Measurements from ENCODE around the gene SLC1A5.
A peak's percentile ranks its signal among the peaks of the same experiment; 100 is the strongest.
"Not testable (repeated sequence)": the region's sequence is repeated elsewhere in the genome, so short reads cannot be mapped to it uniquely, and the experiment has no call there.

The SLC1A5 gene

DNA sequence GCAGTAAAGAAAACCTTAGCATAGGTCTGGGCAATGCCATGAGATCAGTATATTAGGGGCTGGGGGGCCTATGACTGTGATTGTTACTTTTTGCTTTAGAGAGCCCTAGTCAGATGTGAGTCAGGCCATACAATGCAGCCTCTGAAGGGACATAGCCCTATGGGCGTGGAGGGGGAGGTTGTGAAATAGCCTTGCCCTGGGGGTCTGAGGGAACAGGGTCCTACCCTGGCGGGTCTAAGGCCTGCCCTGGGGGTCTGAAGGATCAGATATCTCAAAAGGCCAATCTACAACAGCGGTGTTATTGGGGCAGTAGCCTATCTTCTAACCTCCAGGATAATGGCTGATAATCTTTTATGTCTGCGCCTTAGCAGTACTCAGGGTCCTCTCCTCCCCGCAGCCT, 13.8 kb upstream of the SLC1A5 start:
- DNase-seq (ENCODE audit: low spot score) (no peak), FAIRE-seq (no peak)

GRCh38 chr19:46798713-46799112, 10.3 kb upstream of the SLC1A5 start:
- DNase-seq (ENCODE audit: low spot score) (no peak), FAIRE-seq (no peak)

DNA sequence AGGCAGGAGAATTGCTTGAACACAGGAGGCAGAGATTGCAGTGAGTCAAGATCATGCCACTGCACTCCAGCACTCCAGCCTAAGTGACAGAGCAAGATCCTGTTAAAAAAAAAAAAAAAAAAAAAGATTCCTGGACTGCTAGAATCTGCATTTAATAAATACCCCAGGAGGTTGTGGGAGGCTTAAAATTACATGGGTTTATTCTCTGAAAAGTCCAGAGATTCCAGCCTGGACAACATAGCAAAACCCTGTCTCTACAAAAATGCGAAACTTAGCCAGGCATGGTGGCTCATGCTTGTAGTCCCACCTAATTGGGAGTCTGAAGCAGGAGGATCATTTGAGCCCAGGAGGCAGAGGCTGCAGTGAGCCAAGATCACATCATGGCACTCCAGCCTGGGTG, 9.5 kb upstream of the SLC1A5 start:
- no peak for FAIRE-seq
- DNase-seq (ENCODE audit: low spot score) = no peak

DNA sequence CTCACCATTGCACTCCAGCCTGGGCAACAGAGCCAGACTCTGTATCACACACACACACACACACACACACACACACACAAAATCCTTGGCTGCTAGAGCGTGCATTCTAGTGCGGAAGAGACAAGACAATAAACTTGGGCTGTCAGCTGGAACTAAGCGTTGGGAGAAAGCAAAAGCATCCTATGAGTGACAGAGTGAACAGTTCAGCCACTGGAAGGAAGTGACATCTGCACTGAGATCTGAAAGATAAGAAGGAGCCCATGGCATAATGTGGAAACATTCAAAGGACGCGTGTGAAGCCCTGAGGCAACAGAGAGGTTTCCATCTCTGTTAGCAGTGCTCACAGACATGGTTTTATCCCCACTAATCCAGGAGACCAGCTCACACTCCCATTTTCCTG, 3.5 kb upstream of the SLC1A5 start:
- FAIRE-seq (no peak), DNase-seq (ENCODE audit: low spot score) (peak; percentile 42)

DNA sequence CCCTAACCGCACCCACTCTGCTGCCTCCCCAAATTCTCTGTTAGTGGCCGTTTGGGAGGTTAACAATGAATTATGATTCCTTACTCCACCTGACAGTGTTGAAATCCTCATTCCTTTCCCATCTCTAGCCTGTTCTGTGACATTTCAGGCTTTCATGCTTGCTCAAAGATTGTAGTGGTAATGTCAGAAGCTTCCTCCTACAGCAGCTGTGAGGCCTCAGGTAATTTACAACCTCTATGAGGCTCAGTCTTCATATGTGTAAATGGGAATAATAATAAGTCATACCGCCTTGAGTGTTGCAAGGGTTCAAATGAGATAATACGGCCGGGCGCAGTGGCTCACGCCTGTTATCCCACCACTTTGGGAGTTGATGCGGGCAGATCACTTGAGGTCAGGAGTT, 977 bp upstream of the SLC1A5 start:
- DNase-seq (ENCODE audit: low spot score) (no peak), FAIRE-seq (no peak)

GRCh38 chr19:46788968-46789338, 559 bp upstream of the SLC1A5 start:
- FAIRE-seq (no peak), DNase-seq (ENCODE audit: low spot score) (no peak)

DNA sequence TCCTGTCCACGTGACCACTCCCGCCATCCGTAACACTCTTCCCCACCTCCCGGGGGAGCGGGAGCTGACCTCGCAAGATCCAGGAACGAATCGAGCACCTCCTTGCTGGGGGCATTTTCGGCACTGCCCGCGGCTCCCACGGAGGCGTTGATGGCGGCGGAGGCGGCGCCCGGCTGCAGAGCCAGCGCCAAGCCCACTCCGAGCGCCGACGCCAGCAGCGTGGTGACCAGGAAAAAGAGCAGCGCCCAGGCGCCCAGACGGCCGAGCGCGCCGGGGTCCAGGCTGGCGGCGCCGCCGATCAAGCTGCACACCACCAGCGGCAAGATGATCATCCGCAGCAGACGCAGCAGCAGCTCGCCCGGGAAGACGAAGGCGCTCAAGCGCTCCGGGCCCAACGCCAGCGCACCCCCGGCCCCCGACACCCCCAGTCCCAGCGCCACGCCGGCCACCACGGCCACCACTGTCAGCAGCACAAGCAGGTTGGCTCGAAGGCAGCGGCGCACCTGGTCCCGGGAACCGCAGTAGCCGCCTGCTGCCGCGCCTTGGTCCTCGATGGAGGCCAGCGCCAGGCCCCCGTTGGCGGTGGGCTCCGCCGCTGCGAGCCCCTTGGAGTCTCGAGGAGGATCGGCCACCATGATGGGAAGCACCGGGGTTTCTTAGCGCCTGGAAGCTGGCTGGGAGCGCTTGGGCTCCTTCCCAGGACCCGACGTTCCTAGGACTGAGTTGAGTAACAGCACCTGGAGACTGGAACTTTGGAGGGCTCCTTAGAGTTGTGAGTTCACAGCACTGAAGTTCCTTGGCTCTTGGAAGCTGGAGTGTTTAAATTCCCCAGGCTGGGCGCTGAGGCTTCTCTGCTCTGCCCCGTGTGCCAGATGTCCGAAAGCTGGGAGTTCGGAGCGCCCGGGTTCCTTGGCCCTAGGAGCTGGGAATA, 798 bp downstream of the SLC1A5 start:
- DNase-seq (ENCODE audit: low spot score) (peak; percentile 41), FAIRE-seq (no peak)

DNA sequence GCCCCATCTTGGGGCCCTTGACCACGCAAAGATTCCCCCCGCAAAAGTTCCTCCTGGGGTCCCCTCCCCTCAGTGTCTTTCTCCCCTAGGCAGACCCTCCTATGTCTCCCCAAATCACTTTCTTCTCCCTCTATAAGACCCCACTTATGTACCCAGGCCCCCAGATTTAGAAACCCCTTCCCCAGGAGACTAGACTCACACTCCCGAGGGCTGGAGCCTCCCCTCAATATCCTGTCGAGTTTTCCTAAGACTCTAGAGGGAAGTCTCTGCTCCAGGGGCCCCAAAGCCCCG, 1.4 kb downstream of the SLC1A5 start:
- FAIRE-seq (no peak), DNase-seq (ENCODE audit: low spot score) (no peak)

DNA sequence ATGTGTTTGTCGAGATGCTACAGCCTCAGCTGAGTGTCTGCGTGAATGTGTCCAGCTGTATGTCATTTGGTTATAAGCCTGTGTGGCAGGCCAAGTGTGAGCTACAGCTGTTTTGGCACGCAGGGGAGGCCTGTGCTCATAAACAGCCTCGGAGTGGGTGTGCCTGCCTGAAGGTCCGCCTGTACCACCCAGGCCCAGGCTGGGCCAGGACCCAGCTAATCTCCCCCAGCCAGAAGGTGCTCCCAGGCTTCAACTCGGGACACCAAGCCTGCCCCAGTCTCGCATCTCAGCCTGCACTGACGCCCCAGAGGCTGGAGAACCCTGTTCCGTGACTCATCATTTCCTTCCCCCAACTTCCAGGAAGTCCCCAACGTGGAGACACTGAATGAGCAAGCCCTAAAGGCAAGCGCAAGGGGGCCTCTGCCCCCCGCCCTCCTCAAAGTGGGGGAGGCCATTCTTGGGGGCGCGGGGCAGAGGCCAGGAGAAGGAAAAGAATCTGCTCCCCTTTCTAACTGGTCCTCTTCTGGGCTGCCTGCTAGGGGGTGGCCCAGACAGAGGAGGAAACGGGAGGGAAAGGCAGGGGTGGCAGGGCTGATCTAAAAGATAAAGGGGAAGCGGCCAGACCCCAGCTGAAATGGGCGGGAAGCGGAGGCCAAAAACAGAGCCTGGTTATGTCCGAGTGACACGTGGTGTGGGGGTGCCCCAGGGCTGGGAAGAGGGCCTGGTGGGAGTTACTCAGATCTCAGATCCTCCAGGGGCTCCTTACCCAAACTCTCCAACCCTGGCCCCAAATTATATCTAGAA, 2.0 kb downstream of the SLC1A5 start:
- FAIRE-seq (no peak), DNase-seq (ENCODE audit: low spot score) (peak; percentile 78)

DNA sequence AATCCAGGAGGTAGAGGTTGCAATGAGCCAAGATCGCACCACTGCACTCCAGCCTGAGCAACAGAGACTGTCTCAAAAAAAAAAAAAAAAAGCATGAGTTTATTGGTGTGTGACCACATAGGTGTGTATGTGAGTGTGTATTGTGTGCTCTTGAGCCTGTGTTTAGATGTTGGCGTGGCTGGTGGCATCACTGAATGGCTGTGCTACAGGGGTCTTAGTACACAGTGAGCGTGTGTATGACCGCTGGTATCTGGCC, 2.5 kb downstream of the SLC1A5 start:
- DNase-seq (ENCODE audit: low spot score) = no peak
- no peak for FAIRE-seq

- peak; percentile 92 for DNase-seq (ENCODE audit: low spot score)
- FAIRE-seq = peak; percentile 79
These were observed 3.1 kb downstream of the SLC1A5 start for GRCh38 chr19:46785054-46785979.

- FAIRE-seq (no peak), DNase-seq (ENCODE audit: low spot score) (peak; percentile 80)
These were observed 3.9 kb downstream of the SLC1A5 start for GRCh38 chr19:46784262-46785053.

- DNase-seq (ENCODE audit: low spot score) (no peak), FAIRE-seq (no peak)
These were observed 4.7 kb downstream of the SLC1A5 start for GRCh38 chr19:46783670-46784069.

DNA sequence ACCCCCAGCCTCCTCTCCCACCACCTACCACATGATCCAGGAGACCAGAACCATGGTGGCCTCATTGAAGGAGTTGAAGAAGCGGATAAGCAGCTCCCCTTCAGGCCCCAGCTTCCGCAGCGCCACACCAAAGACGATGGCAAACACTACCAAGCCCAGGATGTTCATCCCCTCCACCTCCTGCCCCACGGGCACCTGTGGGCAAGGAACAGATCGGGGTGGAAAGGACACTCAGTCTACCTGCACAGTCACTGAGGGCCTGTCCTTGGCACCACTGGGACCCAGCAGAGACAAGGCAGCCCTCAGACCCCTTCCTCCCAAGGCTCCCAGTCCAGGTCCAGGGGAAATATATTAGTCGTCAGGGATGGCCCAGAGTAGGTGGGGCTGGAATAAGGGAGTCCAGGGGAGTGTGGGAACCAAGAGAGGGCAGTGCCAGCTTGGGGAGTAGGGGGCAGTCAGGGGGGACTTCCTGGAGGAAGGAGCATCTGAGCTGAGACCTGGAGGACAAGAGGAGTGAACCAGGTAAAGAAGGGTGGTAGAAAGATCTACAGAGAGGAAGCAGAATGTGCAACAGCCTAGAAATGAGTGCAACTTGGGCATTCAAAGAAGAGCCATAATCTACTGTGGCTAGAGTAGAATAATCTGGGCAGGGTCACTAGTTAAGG, 5.9 kb downstream of the SLC1A5 start:
- FAIRE-seq (no peak), DNase-seq (ENCODE audit: low spot score) (no peak)

GRCh38 chr19:46777956-46778645, 10.3 kb downstream of the SLC1A5 start:
- not testable (repeated sequence) for DNase-seq (ENCODE audit: low spot score); FAIRE-seq

- FAIRE-seq = no peak
- DNase-seq (ENCODE audit: low spot score) = no peak
These were observed 11.2 kb downstream of the SLC1A5 start for GRCh38 chr19:46776927-46777911.

DNA sequence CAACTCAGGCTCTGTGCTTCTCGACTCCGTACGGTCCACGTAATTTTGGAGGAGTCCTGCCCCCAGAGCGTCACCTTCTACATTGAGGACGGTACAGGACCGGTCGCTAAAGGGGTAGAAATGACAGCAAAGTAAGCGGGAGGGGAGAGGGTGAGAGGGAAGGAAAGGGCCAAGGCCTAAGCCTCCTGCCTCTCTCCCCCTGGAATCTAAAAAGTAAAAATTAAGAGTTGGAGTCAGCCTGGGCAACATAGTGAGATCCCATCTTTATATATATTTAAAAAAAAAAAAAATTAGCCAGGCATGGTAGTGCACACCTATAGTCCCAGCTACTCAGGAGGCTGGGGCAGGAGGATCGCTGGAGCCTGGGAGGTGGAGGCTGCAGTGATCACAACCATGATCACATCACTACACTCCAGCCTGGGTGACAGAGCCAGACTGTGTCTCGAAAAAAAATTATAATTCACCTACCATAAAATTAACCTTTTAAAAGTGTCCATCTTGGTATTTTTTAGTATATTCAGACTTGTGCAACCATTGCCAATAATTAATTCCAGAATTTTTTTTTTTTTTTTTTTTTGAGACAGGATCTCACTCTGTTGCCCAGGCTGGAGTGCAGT, 12.6 kb downstream of the SLC1A5 start:
- FAIRE-seq = no peak
- DNase-seq (ENCODE audit: low spot score) = no peak

GRCh38 chr19:46773018-46773399, 15.4 kb downstream of the SLC1A5 start:
- no peak for DNase-seq (ENCODE audit: low spot score)
- FAIRE-seq = no peak
